IMR-90 (cell line): Measurements from ENCODE around the gene RNU6-7. TPM values are rescaled to one million over a fixed set of nuclear protein-coding genes. Genes with fewer than 3 reads are reported as not detected.

Experiments used
- ATAC-seq: fragments of 200-7000 bp; cut with Tn5 transposase; 2 replicates; pipeline ENCODE4 v1.9.1; 2020; ENCODE audit warnings: low read depth, mild to moderate bottlenecking, moderate library complexity
- BruUV-seq: library from RNA; stranded (reverse); fragments of 400-500 nt; replicated peaks from 2 replicates; lab custom pipeline; 2021; lab: Mats Ljungman, UMichigan
- CTCF ChIA-PET: fragments of 300-600 bp; formaldehyde crosslinking; extraction: SDS; loops from one replicate; lab custom pipeline; 2021; ENCODE audit warnings: antibody characterized with exemption; lab: Yijun Ruan, JAX
- POLR2A ChIA-PET: fragments of 300-600 bp; sonication (Branson Sonifier 250); formaldehyde crosslinking; loops from one replicate; lab custom pipeline; 2022; ENCODE audit warnings: antibody characterized with exemption; ENCODE audit not compliant: unreplicated experiment; lab: Charles Lee
- DNase-seq: peaks from one replicate; pipeline ENCODE4 v3.0.0; 2013
- H2AFZ ChIP-seq: replicated peaks from 2 replicates; pipeline ENCODE3; 2013; ENCODE audit warnings: low read length, mild to moderate bottlenecking; ENCODE audit not compliant: poor library complexity
- H2AK5ac ChIP-seq: 2 replicates; pipeline ENCODE4 v1.6.1; 2013; ENCODE audit warnings: low read depth, low read length, inconsistent platforms
- H2AK9ac ChIP-seq: replicated peaks from 2 replicates; pipeline ENCODE3; 2013; ENCODE audit warnings: mild to moderate bottlenecking, low read depth, low read length, moderate library complexity; ENCODE audit not compliant: poor library complexity
- H2BK120ac ChIP-seq: 2 replicates; pipeline ENCODE4 v1.6.1; 2013; ENCODE audit warnings: low read depth, low read length, inconsistent platforms
- H2BK15ac ChIP-seq: 3 replicates; pipeline ENCODE4 v1.6.1; 2013; ENCODE audit warnings: low read depth, low read length, inconsistent platforms
- H2BK20ac ChIP-seq: 2 replicates; pipeline ENCODE4 v1.6.1; 2013; ENCODE audit warnings: low read depth, mild to moderate bottlenecking, inconsistent platforms, low read length, moderate library complexity
- H2BK5ac ChIP-seq: 2 replicates; pipeline ENCODE4 v1.6.1; 2013; ENCODE audit warnings: mild to moderate bottlenecking, low read depth, low read length, inconsistent platforms; ENCODE audit not compliant: poor library complexity, severe bottlenecking
- H3K14ac ChIP-seq: replicated peaks from 2 replicates; pipeline ENCODE4 v1.6.1; 2013; ENCODE audit warnings: low read depth, low read length, inconsistent platforms
- H3K18ac ChIP-seq: 2 replicates; pipeline ENCODE4 v1.6.1; 2013; ENCODE audit warnings: low read depth, low read length, control low read depth
- H3K23ac ChIP-seq: 2 replicates; pipeline ENCODE4 v1.6.1; 2013; ENCODE audit warnings: low read depth, low read length, inconsistent platforms
- H3K27ac ChIP-seq: 2 replicates; pipeline ENCODE4 v1.5.1; 2013; ENCODE audit warnings: mild to moderate bottlenecking, control low read depth, low read length; ENCODE audit not compliant: insufficient read depth
- H3K27me3 ChIP-seq: 2 replicates; pipeline ENCODE4 v1.6.1; 2013; ENCODE audit warnings: low read length; ENCODE audit not compliant: control insufficient read depth, insufficient read depth
- H3K36me3 ChIP-seq: 2 replicates; pipeline ENCODE4 v1.6.1; 2013; ENCODE audit warnings: low read length, mixed read lengths; ENCODE audit not compliant: control insufficient read depth, insufficient read depth
- H3K4ac ChIP-seq: 2 replicates; pipeline ENCODE4 v1.6.1; 2013; ENCODE audit warnings: low read depth, low read length, inconsistent platforms
- H3K4me1 ChIP-seq: 2 replicates; pipeline ENCODE4 v1.6.1; 2013; ENCODE audit warnings: low read length, mixed read lengths; ENCODE audit not compliant: control insufficient read depth, insufficient read depth
- H3K4me2 ChIP-seq: 2 replicates; pipeline ENCODE4 v1.6.1; 2013; ENCODE audit warnings: low read depth, mild to moderate bottlenecking, control low read depth, low read length, moderate library complexity
- H3K4me3 ChIP-seq: 2 replicates; pipeline ENCODE4 v1.5.1; 2013; ENCODE audit warnings: low read depth, mild to moderate bottlenecking, control low read depth, low read length, moderate library complexity; ENCODE audit not compliant: insufficient read depth
- H3K56ac ChIP-seq: 2 replicates; pipeline ENCODE4 v1.6.1; 2013; ENCODE audit warnings: low read length, inconsistent platforms; ENCODE audit not compliant: insufficient read depth; ENCODE audit errors: extremely low read depth
- H3K79me1 ChIP-seq, 2 experiments: 2 replicates each; pipeline ENCODE4 v1.6.1; 2013; ENCODE audit warnings: low read length in 2 of 2, inconsistent platforms in 1 of 2, low read depth in 1 of 2
- H3K9ac ChIP-seq: 2 replicates; pipeline ENCODE4 v1.6.1; 2013; ENCODE audit warnings: low read depth, low read length, control low read depth
- H3K9me1 ChIP-seq: 2 replicates; pipeline ENCODE4 v1.6.1; 2013; ENCODE audit warnings: low read length, inconsistent platforms; ENCODE audit not compliant: insufficient read depth
- H3K9me3 ChIP-seq: 2 replicates; pipeline ENCODE4 v1.6.1; 2013; ENCODE audit warnings: low read length; ENCODE audit not compliant: control insufficient read depth, insufficient read depth
- H4K20me1 ChIP-seq: 2 replicates; pipeline ENCODE4 v1.6.1; 2013; ENCODE audit warnings: low read length, inconsistent platforms; ENCODE audit not compliant: insufficient read depth
- H4K5ac ChIP-seq: 2 replicates; pipeline ENCODE4 v1.6.1; 2013; ENCODE audit warnings: mild to moderate bottlenecking, low read depth, low read length, control low read depth
- H4K8ac ChIP-seq, 2 experiments: 2 replicates each; pipeline ENCODE4 v1.6.1; 2013; ENCODE audit warnings: low read depth in 2 of 2, low read length in 2 of 2, control low read depth in 1 of 2, inconsistent platforms in 1 of 2
- H4K91ac ChIP-seq: 2 replicates; pipeline ENCODE4 v1.6.1; 2013; ENCODE audit warnings: low read depth, low read length, inconsistent platforms; ENCODE audit not compliant: insufficient read depth
- BHLHE40 ChIP-seq: fragments of 150-350 bp; IDR thresholded peaks from 2 replicates; pipeline ENCODE4 v1.6.1; 2016; ENCODE audit warnings: mild to moderate bottlenecking, low read depth, low read length
- CEBPB ChIP-seq: IDR thresholded peaks from 2 replicates; pipeline ENCODE4 v1.6.1; 2012; ENCODE audit warnings: low read depth, low read length, improper control_type of control experiment
- MAFK ChIP-seq: IDR thresholded peaks from 2 replicates; pipeline ENCODE4 v1.6.1; 2012; ENCODE audit warnings: low read depth, low read length, improper control_type of control experiment
- MAZ ChIP-seq: IDR thresholded peaks from 2 replicates; pipeline ENCODE4 v1.6.1; 2012; ENCODE audit warnings: low read depth, mild to moderate bottlenecking, low read length, improper control_type of control experiment, moderate library complexity, borderline replicate concordance
- WGBS, 2 experiments: methylation state at CpG; one replicate each; pipeline versions ENCODE4 v1.1.5 to v1.1.7; 2013; ENCODE audit warnings: missing lambda C conversion rate in 2 of 2; ENCODE audit not compliant: insufficient read length in 1 of 2; ENCODE audit errors: extremely low coverage in 2 of 2; 5-methylcytosine and 5-hydroxymethylcytosine counted together
- dilution Hi-C: fragments of 300-500 bp; cut with HindIII; formaldehyde crosslinking; loops from one replicate; pipeline ENCODE4 v1.14.3; 2018; ENCODE audit warnings: low sequenced_read_pairs; ENCODE audit not compliant: unreplicated experiment
- in situ Hi-C: fragments of 300-500 bp; cut with MboI; formaldehyde crosslinking; loops from 3 replicates; pipeline ENCODE4 v1.14.3; 2019; ENCODE audit warnings: low sequenced_read_pairs, inconsistent platforms, mixed read lengths
- intact Hi-C: fragments of 100-400 bp; cut with micrococcal nuclease; formaldehyde crosslinking; loops from 2 replicates; pipeline ENCODE4 v1.10.0; 2022
- polyA plus RNA-seq, 3 experiments: library from polyadenylated mRNA; depleted of rRNA; stranded (reverse); fragments of >200 nt; gene quantifications; 2 replicates each; pipeline ENCODE4 v1.2.3, GENCODE V29; 2012; ENCODE audit warnings: low replicate concordance in 1 of 3
- total RNA-seq: library from RNA; depleted of rRNA; stranded (reverse); fragments of >200 nt; gene quantifications from 2 replicates; pipeline ENCODE4 v1.2.3, GENCODE V29; 2012
- TF ChIP-seq, protein P1 (sequence below): fragments of 150-350 bp; IDR thresholded peaks from 2 replicates; pipeline ENCODE4 v1.6.1; 2016; ENCODE audit warnings: low read depth, mild to moderate bottlenecking, low read length, moderate library complexity, borderline replicate concordance

RNU6-7 gene
- total and polyA plus RNA-seq, 2 of the 4 experiments (the other 2 are of a cell fraction): not detected

GRCh38 chr14:32195636-32196035, 6.2 kb upstream of the RNU6-7 start:
- Histone ChIP-seq H2BK5ac (no peak overlapping the region), H3K9me1 (no peaks in the 10 kb centered on the region), H4K20me1 (no peaks in the 10 kb centered on the region), H2BK120ac (no peak overlapping the region), H2AFZ (no peak overlapping the region), H4K5ac (no peak overlapping the region), H2BK15ac (no peak overlapping the region), H2AK9ac (no peak overlapping the region), H3K36me3 (no peaks in the 10 kb centered on the region), H3K27ac (no peak overlapping the region), H3K4me1 (no peaks in the 10 kb centered on the region), H3K9me3 (no peaks in the 10 kb centered on the region), H3K56ac (no peak overlapping the region), H3K79me1 (no peaks in the 10 kb centered on the region), H3K4me2 (no peak overlapping the region), H3K27me3 (peaks cover 2% of the 10 kb centered on the region; the same call in 1 of the 2 replicates), H2BK20ac (no peak overlapping the region), H4K8ac (no peak overlapping the region), H4K91ac (no peak overlapping the region), H3K9ac (no peak overlapping the region), H3K4ac (no peak overlapping the region), H3K18ac (no peak overlapping the region), H3K14ac (no peak overlapping the region), H2AK5ac (no peak overlapping the region), H3K23ac (no peak overlapping the region), H3K4me3 (no peak overlapping the region)
- BruUV-seq: no TSS peak
- dilution Hi-C loops: no loop called here
- ChIA-PET POLR2A (no interaction called here), CTCF (no interaction called here)
- no CpG with 5 or more reads among the region's 1 CpG for WGBS, 2 experiments
- in situ Hi-C loops: no loop called here
- DNase-seq: no peak
- no peak for ATAC-seq
- TF ChIP-seq MAFK: no peak
- TF ChIP-seq CEBPB: no peak
- TF ChIP-seq BHLHE40: no peak
- TF ChIP-seq, protein P1, sequence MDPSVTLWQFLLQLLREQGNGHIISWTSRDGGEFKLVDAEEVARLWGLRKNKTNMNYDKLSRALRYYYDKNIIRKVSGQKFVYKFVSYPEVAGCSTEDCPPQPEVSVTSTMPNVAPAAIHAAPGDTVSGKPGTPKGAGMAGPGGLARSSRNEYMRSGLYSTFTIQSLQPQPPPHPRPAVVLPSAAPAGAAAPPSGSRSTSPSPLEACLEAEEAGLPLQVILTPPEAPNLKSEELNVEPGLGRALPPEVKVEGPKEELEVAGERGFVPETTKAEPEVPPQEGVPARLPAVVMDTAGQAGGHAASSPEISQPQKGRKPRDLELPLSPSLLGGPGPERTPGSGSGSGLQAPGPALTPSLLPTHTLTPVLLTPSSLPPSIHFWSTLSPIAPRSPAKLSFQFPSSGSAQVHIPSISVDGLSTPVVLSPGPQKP: no peak
- TF ChIP-seq MAZ: no peak
- intact Hi-C loops: no loop called here
